SK-N-SH (cell line): ENCODE results near the gene LRP1. TPM values are rescaled to one million over a fixed set of nuclear protein-coding genes. Genes with fewer than 3 reads are reported as not detected.

ENCODE experiments used
- CTCF ChIA-PET: fragments of 300-600, 350-600 bp; formaldehyde crosslinking; extraction: SDS; loops from one replicate; lab custom pipeline; 2021; lab: Yijun Ruan, JAX
- POLR2A ChIA-PET: fragments of 350-600 bp; sonication (Branson Sonifier 250); formaldehyde crosslinking; extraction: SDS; loops from one replicate; lab custom pipeline; 2020; ENCODE audit warnings: antibody characterized with exemption, inconsistent platforms; lab: Yijun Ruan, JAX
- DNase-seq: peaks from one replicate; pipeline ENCODE4 v3.0.0; 2012
- H2AFZ ChIP-seq: fragments of 200-600 bp; sonication (generic); 2 replicates; pipeline ENCODE4 v1.8.1; 2016; ENCODE audit warnings: antibody characterized with exemption, mild to moderate bottlenecking, low read depth
- H3F3A ChIP-seq: fragments of 200-600 bp; sonication (generic); replicated peaks from 2 replicates; pipeline ENCODE3; 2016; ENCODE audit warnings: antibody characterized with exemption, mild to moderate bottlenecking; ENCODE audit not compliant: insufficient read depth
- H3K27ac ChIP-seq, 2 experiments: fragments of 200-500 bp in 1 of 2; fragments of 200-600 bp in 1 of 2; sonication (Bioruptor generic) in 1 of 2; sonication (generic), shearing (Covaris generic) in 1 of 2; 2 replicates each; pipeline versions ENCODE4 v1.5.1 to v1.6.1; 2014 to 2016; ENCODE audit warnings: low read depth in 2 of 2, inconsistent platforms in 1 of 2, low read length in 1 of 2, mild to moderate bottlenecking in 1 of 2, mixed read lengths in 1 of 2
- H3K27me3 ChIP-seq: fragments of 200-600 bp; sonication (generic), shearing (Covaris generic); 2 replicates; pipeline ENCODE4 v1.6.1; 2016; ENCODE audit warnings: mixed run types; ENCODE audit not compliant: insufficient read depth
- H3K36me3 ChIP-seq, 2 experiments: fragments of 200-500 bp in 1 of 2; fragments of 200-600 bp in 1 of 2; sonication (Bioruptor generic) in 1 of 2; sonication (generic) in 1 of 2; replicated peaks in 1 of 2; 2 replicates each; pipeline versions ENCODE3 to v1.5.1; 2014 to 2016; ENCODE audit warnings: low read length in 1 of 2, mild to moderate bottlenecking in 1 of 2; ENCODE audit not compliant: insufficient read depth in 2 of 2, control insufficient read depth in 1 of 2
- H3K4me1 ChIP-seq, 2 experiments: fragments of 200-500 bp in 1 of 2; fragments of 200-600 bp in 1 of 2; sonication (Bioruptor generic) in 1 of 2; sonication (generic), shearing (Covaris generic) in 1 of 2; 2 replicates each; pipeline versions ENCODE4 v1.5.1 to v1.6.1; 2014 to 2016; ENCODE audit warnings: low read depth in 1 of 2, low read length in 1 of 2, mixed run types in 1 of 2; ENCODE audit not compliant: insufficient read depth in 2 of 2, control insufficient read depth in 1 of 2
- H3K4me2 ChIP-seq: fragments of 200-600 bp; sonication (generic), shearing (Covaris generic); 2 replicates; pipeline ENCODE4 v1.6.1; 2017; ENCODE audit warnings: mixed run types
- H3K4me3 ChIP-seq, 2 experiments: fragments of 200-500 bp in 1 of 2; fragments of 200-600 bp in 1 of 2; sonication (Bioruptor generic) in 1 of 2; sonication (generic), shearing (Covaris generic) in 1 of 2; 2 replicates each; pipeline versions ENCODE4 v1.5.1 to v1.8.1; 2014 to 2016; ENCODE audit warnings: low read depth in 2 of 2, inconsistent platforms in 1 of 2, low read length in 1 of 2, mild to moderate bottlenecking in 1 of 2, mixed read lengths in 1 of 2, moderate library complexity in 1 of 2
- H3K79me2 ChIP-seq: fragments of 200-600 bp; sonication (generic); 2 replicates; pipeline ENCODE4 v1.8.1; 2017; ENCODE audit warnings: mild to moderate bottlenecking; ENCODE audit not compliant: insufficient read depth
- H3K9ac ChIP-seq: fragments of 200-600 bp; sonication (generic); 2 replicates; pipeline ENCODE4 v1.6.1; 2017; ENCODE audit warnings: mixed run types
- H3K9me2 ChIP-seq: fragments of 200-600 bp; sonication (generic); 2 replicates; pipeline ENCODE4 v1.6.1; 2017; ENCODE audit warnings: mixed run types
- H3K9me3 ChIP-seq: fragments of 200-600 bp; sonication (generic); 2 replicates; pipeline ENCODE4 v1.6.1; 2017; ENCODE audit warnings: mixed run types, mild to moderate bottlenecking, moderate library complexity
- H4K20me1 ChIP-seq: fragments of 200-600 bp; sonication (generic); 2 replicates; pipeline ENCODE4 v1.6.1; 2017; ENCODE audit warnings: mild to moderate bottlenecking, mixed run types; ENCODE audit not compliant: insufficient read depth
- CHD2 ChIP-seq: fragments of 150-350 bp; IDR thresholded peaks from 2 replicates; pipeline ENCODE4 v1.6.1; 2018; ENCODE audit warnings: low read length; ENCODE audit not compliant: partially characterized antibody
- ELF1 ChIP-seq: IDR thresholded peaks from 2 replicates; pipeline ENCODE4 v1.4.0; 2012
- EP300 ChIP-seq, 2 experiments: IDR thresholded peaks; 2 replicates each; pipeline versions ENCODE4 v1.4.0 to v1.6.1; 2012; ENCODE audit warnings: borderline replicate concordance in 1 of 2, low read depth in 1 of 2, low read length in 1 of 2
- EZH2phosphoT487 ChIP-seq: fragments of 200-600 bp; sonication (generic); IDR thresholded peaks from 2 replicates; pipeline ENCODE4 v1.6.1; 2017; ENCODE audit warnings: low read depth, mixed run types, mild to moderate bottlenecking, antibody characterized with exemption, moderate library complexity, borderline replicate concordance
- FOSL2 ChIP-seq: IDR thresholded peaks from 2 replicates; pipeline ENCODE4 v1.4.0; 2012; ENCODE audit warnings: low read depth, mild to moderate bottlenecking, moderate library complexity, borderline replicate concordance
- FOXM1 ChIP-seq: IDR thresholded peaks from 2 replicates; pipeline ENCODE4 v1.4.0; 2012; ENCODE audit warnings: low read depth, mild to moderate bottlenecking
- GABPA ChIP-seq: IDR thresholded peaks from 2 replicates; pipeline ENCODE4 v1.4.0; 2012; ENCODE audit warnings: low read depth, mild to moderate bottlenecking
- IRF3 ChIP-seq: fragments of 150-350 bp; IDR thresholded peaks from 2 replicates; pipeline ENCODE4 v1.6.1; 2016; ENCODE audit warnings: mild to moderate bottlenecking, low read depth, low read length
- MXI1 ChIP-seq: IDR thresholded peaks from 2 replicates; pipeline ENCODE4 v1.6.1; 2012; ENCODE audit warnings: mild to moderate bottlenecking, low read depth, low read length, improper control_type of control experiment
- NFIC ChIP-seq: IDR thresholded peaks from 2 replicates; pipeline ENCODE4 v1.4.0; 2012; ENCODE audit warnings: borderline replicate concordance
- POLR2AphosphoS5 ChIP-seq: IDR thresholded peaks from 2 replicates; pipeline ENCODE4 v1.6.1; 2012; ENCODE audit warnings: low read depth, low read length
- RAD21 ChIP-seq: IDR thresholded peaks from 2 replicates; pipeline ENCODE4 v1.6.1; 2012; ENCODE audit warnings: mild to moderate bottlenecking, low read length
- RCOR1 ChIP-seq: fragments of 150-350 bp; IDR thresholded peaks from 2 replicates; pipeline ENCODE4 v1.6.1; 2017; ENCODE audit warnings: antibody characterized with exemption, low read length
- RFX5 ChIP-seq: IDR thresholded peaks from 2 replicates; pipeline ENCODE4 v1.6.1; 2012; ENCODE audit warnings: mild to moderate bottlenecking, improper control_type of control experiment, low read length
- TCF12 ChIP-seq: IDR thresholded peaks from 2 replicates; pipeline ENCODE4 v1.4.0; 2012
- TEAD4 ChIP-seq: IDR thresholded peaks from 2 replicates; pipeline ENCODE4 v1.4.0; 2012; ENCODE audit warnings: mild to moderate bottlenecking, borderline replicate concordance; ENCODE audit not compliant: insufficient read depth
- USF2 ChIP-seq: fragments of 150-350 bp; IDR thresholded peaks from 2 replicates; pipeline ENCODE4 v1.6.1; 2017; ENCODE audit warnings: antibody characterized with exemption, low read length, low read depth, borderline replicate concordance
- ZBTB33 ChIP-seq: IDR thresholded peaks from 2 replicates; pipeline ENCODE4 v1.4.0; 2012; ENCODE audit warnings: low read depth, borderline replicate concordance
- WGBS: methylation state at CpG from one replicate; pipeline ENCODE4 v1.1.6; 2017; ENCODE audit warnings: low lambda C conversion rate; 5-methylcytosine and 5-hydroxymethylcytosine counted together
- polyA plus RNA-seq, 3 experiments: library from polyadenylated mRNA; depleted of rRNA; stranded (reverse); fragments of >200 nt; gene quantifications; 2 replicates each; pipeline ENCODE4 v1.2.3, GENCODE V29; 2012
- TF ChIP-seq, protein P1 (sequence below): IDR thresholded peaks from 2 replicates; pipeline ENCODE4 v1.4.0; 2012; ENCODE audit warnings: low read depth

LRP1 gene
- polyA plus RNA-seq, 1 of the 3 experiments (the other 2 are of a cell fraction) = 55.0 TPM

DNA sequence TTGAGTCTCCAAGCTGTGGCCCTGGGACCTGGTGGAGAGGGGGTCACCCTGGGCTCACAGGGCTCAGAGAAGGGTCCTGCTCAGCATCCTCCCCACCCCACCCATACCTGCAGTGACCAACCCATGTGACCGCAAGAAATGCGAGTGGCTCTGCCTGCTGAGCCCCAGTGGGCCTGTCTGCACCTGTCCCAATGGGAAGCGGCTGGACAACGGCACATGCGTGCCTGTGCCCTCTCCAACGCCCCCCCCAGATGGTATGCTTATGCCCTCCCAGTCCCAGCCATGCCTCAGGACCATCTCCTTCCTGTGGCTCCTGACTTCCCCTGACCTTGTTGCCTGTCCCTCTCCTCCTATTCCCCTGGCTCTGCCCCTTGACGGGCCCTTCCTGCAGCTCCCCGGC lies 81.6 kb downstream of the LRP1 start:
- Histone ChIP-seq H4K20me1 (0 out of 2 replicates have a peak, but pooled peaks cover 5% of the 10 kb centered on the region), H3K27me3 (no peaks in the 10 kb centered on the region), H3K27ac (no peak overlapping the region), H3K79me2 (no peaks in the 10 kb centered on the region), H3K36me3 (peaks cover 0 to 34% of the 10 kb centered on the region in 2 experiments), H3K4me2 (no peak overlapping the region), H3F3A (peaks cover 13% of the 10 kb centered on the region), H3K4me1 (peaks cover 0 to 9% of the 10 kb centered on the region in 2 experiments; a peak in 1 of 4 replicates), H3K4me3 (no peak overlapping the region), H2AFZ (no peak overlapping the region), H3K9me2 (no peaks in the 10 kb centered on the region), H3K9me3 (no peaks in the 10 kb centered on the region), H3K9ac (no peak overlapping the region)
- ChIA-PET POLR2A (no interaction called here), CTCF (interaction anchor here (15.9 kb wide), 1 partner anchor 28 kb away, joined by 937 read pairs; the partner anchor contains the start of genes SHMT2 and STAC3)
- TF ChIP-seq GABPA = no peak
- TF ChIP-seq RCOR1 = no peak
- TF ChIP-seq RFX5 = no peak
- no peak for TF ChIP-seq EP300 (IDR thresholded peaks at IDR 0.05; ENCODE audit: borderline replicate concordance in 1 of 2, low read depth in 1 of 2, low read length in 1 of 2)
- TF ChIP-seq EZH2phosphoT487 = no peak
- no peak for TF ChIP-seq MXI1
- no peak for TF ChIP-seq CHD2
- no peak for TF ChIP-seq RAD21
- no peak for TF ChIP-seq IRF3
- no peak for TF ChIP-seq FOXM1
- TF ChIP-seq ELF1 = no peak
- TF ChIP-seq POLR2AphosphoS5 = no peak
- TF ChIP-seq FOSL2 = no peak
- TF ChIP-seq, protein P1, sequence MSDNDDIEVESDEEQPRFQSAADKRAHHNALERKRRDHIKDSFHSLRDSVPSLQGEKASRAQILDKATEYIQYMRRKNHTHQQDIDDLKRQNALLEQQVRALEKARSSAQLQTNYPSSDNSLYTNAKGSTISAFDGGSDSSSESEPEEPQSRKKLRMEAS = no peak
- TF ChIP-seq USF2 = no peak
- TF ChIP-seq TCF12 = no peak
- TF ChIP-seq ZBTB33 = no peak
- no peak for TF ChIP-seq NFIC
- no peak for TF ChIP-seq TEAD4
- 92% methylated on average over 8 of the region's 8 CpGs for WGBS
- no peak for DNase-seq
